Peyer's patch (tissue), 4 donors: ENCODE results near the gene KRTAP9-9. TPM values are rescaled to one million over a fixed set of nuclear protein-coding genes. Genes with fewer than 3 reads are reported as not detected.

Experiments
- DNase-seq, 3 donors: peaks; one replicate each; pipeline ENCODE4 v3.0.0-alpha.2; 2017 to 2019
- H3K27ac ChIP-seq, 4 donors: fragments of 200-600 bp; sonication (generic); one replicate each; pipeline ENCODE4 v1.5.1; 2016 to 2019
- H3K27me3 ChIP-seq, 2 donors: fragments of 200-600 bp; sonication (generic); one replicate each; pipeline ENCODE4 v1.5.1; 2019
- H3K36me3 ChIP-seq, 3 donors: fragments of 200-600 bp; sonication (generic); one replicate each; pipeline ENCODE4 v1.5.1; 2016 to 2019
- H3K4me1 ChIP-seq, 4 donors: fragments of 200-600 bp; sonication (generic); one replicate each; pipeline ENCODE4 v1.5.1; 2016 to 2019
- H3K4me3 ChIP-seq, 4 donors: fragments of 200-600 bp; sonication (generic); 1 replicate in 3 of 4; 2 replicates in 1 of 4; pipeline ENCODE4 v1.5.1; 2016 to 2019; ENCODE audit warnings: mild to moderate bottlenecking in 1 of 4
- H3K9me3 ChIP-seq, 4 donors: fragments of 200-600 bp; sonication (generic); one replicate each; pipeline ENCODE4 v1.5.1; 2016 to 2019; ENCODE audit warnings: mild to moderate bottlenecking in 1 of 4
- POLR2A ChIP-seq, 2 donors: fragments of 450-650 bp; IDR thresholded peaks; one replicate each; pipeline ENCODE4 v1.5.1; 2017; ENCODE audit warnings: antibody characterized with exemption in 2 of 2, mild to moderate bottlenecking in 2 of 2, moderate library complexity in 2 of 2
- total RNA-seq, 4 donors: library from RNA; depleted of rRNA; stranded (reverse); fragments of >200 nt; gene quantifications; one replicate each; pipeline ENCODE4 v1.1.0, GENCODE V29; 2016
- TF ChIP-seq, protein P1 (sequence below), 6 experiments: fragments of 450-650 bp in 4 of 6; fragments of 200-600 bp in 2 of 6; sonication (generic) in 1 of 6; IDR thresholded peaks; one replicate each; pipeline ENCODE4 v1.5.1; 2017 to 2019; ENCODE audit warnings: antibody characterized with exemption in 6 of 6, mild to moderate bottlenecking in 3 of 6, moderate library complexity in 1 of 6

KRTAP9-9 gene
- total RNA-seq, 4 donors from 2014 or later, result not detected

DNA sequence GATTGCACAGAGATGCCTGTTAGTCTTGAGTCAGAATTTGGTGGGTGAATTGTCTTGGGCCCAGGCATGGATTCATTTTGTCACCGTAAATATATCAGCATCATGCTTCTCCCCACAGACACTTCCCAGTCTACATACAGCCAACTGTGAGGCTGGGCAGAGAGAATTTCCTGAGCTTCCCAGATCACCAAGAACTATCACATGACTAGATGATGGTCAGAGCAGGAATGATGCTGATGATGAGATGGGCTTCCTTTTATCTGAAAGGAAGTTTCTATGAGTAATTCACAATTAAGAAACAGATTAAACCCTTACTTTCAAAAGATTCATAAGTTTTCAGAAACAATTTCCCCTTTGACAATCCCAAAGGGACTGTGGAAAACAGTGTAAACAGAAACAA lies 323 bp upstream of the KRTAP9-9 start:
- H3K4me1 ChIP-seq, result no peaks in the 10 kb centered on the region
- H3K9me3 ChIP-seq, result no peaks in the 10 kb centered on the region
- DNase-seq, result no peak
- H3K36me3 ChIP-seq, result no peaks in the 10 kb centered on the region
- no peak overlapping the region for H3K27ac ChIP-seq
- H3K4me3 ChIP-seq, result no peak overlapping the region
- TF ChIP-seq POLR2A (IDR thresholded peaks at IDR 0.05), result no peak
- TF ChIP-seq, protein P1, sequence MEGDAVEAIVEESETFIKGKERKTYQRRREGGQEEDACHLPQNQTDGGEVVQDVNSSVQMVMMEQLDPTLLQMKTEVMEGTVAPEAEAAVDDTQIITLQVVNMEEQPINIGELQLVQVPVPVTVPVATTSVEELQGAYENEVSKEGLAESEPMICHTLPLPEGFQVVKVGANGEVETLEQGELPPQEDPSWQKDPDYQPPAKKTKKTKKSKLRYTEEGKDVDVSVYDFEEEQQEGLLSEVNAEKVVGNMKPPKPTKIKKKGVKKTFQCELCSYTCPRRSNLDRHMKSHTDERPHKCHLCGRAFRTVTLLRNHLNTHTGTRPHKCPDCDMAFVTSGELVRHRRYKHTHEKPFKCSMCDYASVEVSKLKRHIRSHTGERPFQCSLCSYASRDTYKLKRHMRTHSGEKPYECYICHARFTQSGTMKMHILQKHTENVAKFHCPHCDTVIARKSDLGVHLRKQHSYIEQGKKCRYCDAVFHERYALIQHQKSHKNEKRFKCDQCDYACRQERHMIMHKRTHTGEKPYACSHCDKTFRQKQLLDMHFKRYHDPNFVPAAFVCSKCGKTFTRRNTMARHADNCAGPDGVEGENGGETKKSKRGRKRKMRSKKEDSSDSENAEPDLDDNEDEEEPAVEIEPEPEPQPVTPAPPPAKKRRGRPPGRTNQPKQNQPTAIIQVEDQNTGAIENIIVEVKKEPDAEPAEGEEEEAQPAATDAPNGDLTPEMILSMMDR (IDR thresholded peaks at IDR 0.05), result no peak
- no peaks in the 10 kb centered on the region for H3K27me3 ChIP-seq

- Histone ChIP-seq H3K27ac (no peak overlapping the region), H3K36me3 (no peaks in the 10 kb centered on the region), H3K4me1 (no peaks in the 10 kb centered on the region), H3K4me3 (no peak overlapping the region), H3K27me3 (no peaks in the 10 kb centered on the region), H3K9me3 (no peaks in the 10 kb centered on the region)
- DNase-seq, result no peak
- TF ChIP-seq, protein P1 (IDR thresholded peaks at IDR 0.05), result no peak
- no peak for TF ChIP-seq POLR2A (IDR thresholded peaks at IDR 0.05)
These were observed 1.1 kb downstream of the KRTAP9-9 start for GRCh38 chr17:41256291-41256685.

DNA sequence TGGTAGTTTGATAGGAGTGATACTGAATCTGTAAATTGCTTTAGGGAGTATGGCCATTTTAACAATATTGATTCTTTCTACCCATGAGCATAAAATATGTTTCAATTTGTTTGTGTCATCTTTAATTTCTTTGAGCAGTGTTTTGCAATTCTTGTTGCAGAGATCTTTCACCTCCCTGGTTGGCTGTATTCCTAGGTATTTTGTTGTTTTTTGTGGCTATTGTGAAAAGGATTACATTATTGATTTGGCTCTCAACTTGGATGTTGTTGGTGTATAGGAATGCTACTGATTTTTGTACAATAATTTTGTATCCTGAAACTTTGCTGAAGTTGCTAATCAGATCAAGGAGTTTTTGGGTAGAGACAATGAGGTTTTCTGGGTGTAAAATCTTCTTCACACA lies 3.2 kb downstream of the KRTAP9-9 start:
- TF ChIP-seq, protein P1 (IDR thresholded peaks at IDR 0.05), result no peak
- TF ChIP-seq POLR2A (IDR thresholded peaks at IDR 0.05), result no peak
- H3K4me1 ChIP-seq, result no peaks in the 10 kb centered on the region
- no peaks in the 10 kb centered on the region for H3K27me3 ChIP-seq
- H3K27ac ChIP-seq, result no peak overlapping the region
- no peaks in the 10 kb centered on the region for H3K9me3 ChIP-seq
- H3K4me3 ChIP-seq, result no peak overlapping the region
- H3K36me3 ChIP-seq, result no peaks in the 10 kb centered on the region
- DNase-seq, result no peak

GRCh38 chr17:41263212-41263611 lies 8.0 kb downstream of the KRTAP9-9 start:
- no peaks in the 10 kb centered on the region for H3K36me3 ChIP-seq
- H3K9me3 ChIP-seq, result no peaks in the 10 kb centered on the region
- no peak overlapping the region for H3K27ac ChIP-seq
- no peak overlapping the region for H3K4me3 ChIP-seq
- no peak for DNase-seq
- TF ChIP-seq, protein P1 (IDR thresholded peaks at IDR 0.05), result no peak
- TF ChIP-seq POLR2A (IDR thresholded peaks at IDR 0.05), result no peak
- no peaks in the 10 kb centered on the region for H3K4me1 ChIP-seq
- H3K27me3 ChIP-seq, result no peaks in the 10 kb centered on the region

GRCh38 chr17:41264599-41264998 lies 9.4 kb downstream of the KRTAP9-9 start:
- Histone ChIP-seq H3K9me3 (no peaks in the 10 kb centered on the region), H3K4me3 (no peak overlapping the region), H3K27me3 (no peaks in the 10 kb centered on the region), H3K36me3 (no peaks in the 10 kb centered on the region), H3K27ac (no peak overlapping the region), H3K4me1 (no peaks in the 10 kb centered on the region)
- DNase-seq, result no peak
- TF ChIP-seq, protein P1 (IDR thresholded peaks at IDR 0.05), result no peak
- TF ChIP-seq POLR2A (IDR thresholded peaks at IDR 0.05), result no peak

DNA sequence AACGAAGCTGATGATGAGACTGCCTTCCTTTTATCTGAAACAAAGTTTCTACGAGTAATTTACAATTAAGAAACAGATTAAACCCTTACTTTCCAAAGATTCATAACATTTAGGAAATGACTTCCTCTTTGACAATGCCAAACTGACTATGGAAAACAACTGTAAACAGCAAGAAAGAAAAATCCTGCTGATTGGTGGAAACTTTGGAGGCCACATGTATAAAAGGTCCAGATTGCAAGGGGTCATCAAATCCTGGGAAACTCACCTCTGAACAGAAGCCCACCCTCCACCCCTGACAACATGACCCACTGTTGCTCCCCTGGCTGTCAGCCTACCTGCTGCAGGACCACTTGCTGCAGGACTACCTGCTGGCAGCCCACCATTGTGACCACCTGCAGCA lies 9.9 kb downstream of the KRTAP9-9 start, which contains the start of gene KRTAP9-6:
KRTAP9-6 (plus strand) TSS at position 301 of the 400 bp plus-strand sequence; CDS start at position 301, 0 bp downstream.
- no peak within 1 kb of the TSS for H3K4me3 ChIP-seq
- H3K9me3 ChIP-seq, result no peaks in the 10 kb centered on the region
- TF ChIP-seq, protein P1 (IDR thresholded peaks at IDR 0.05), result no peak
- no peak for TF ChIP-seq POLR2A (IDR thresholded peaks at IDR 0.05)
- no peaks in the 10 kb centered on the region for H3K27me3 ChIP-seq
- H3K27ac ChIP-seq, result no peak within 1 kb of the TSS
- H3K4me1 ChIP-seq, result no peaks in the 10 kb centered on the region
- H3K36me3 ChIP-seq, result no peaks in the 10 kb centered on the region
- DNase-seq, result no peak
